ENCODE results near the gene EXOC3L4. TPM values are rescaled to one million over a fixed set of nuclear protein-coding genes. Genes with fewer than 3 reads are reported as not detected.
"Not testable (repeated sequence)": the region's sequence is repeated elsewhere in the genome, so short reads cannot be mapped to it uniquely, and the experiment has no call there.

Gene EXOC3L4
- 1 to 10 TPM in 4 of 6 donors, under 1 TPM in 2; 0.63 to 6.2 (median 1.3) TPM for total RNA-seq
- polyA plus RNA-seq = 1 to 10 TPM; 5.0 to 8.9 TPM

GRCh38 chr14:103094406-103095209 is at the start of gene EXOC3L4:
Gene EXOC3L4, plus strand, starts transcription at chr14:103094725. Its CDS starts 5,495 bp downstream, at chr14:103100220.
- Histone ChIP-seq H3K27ac (peak within 1 kb of the TSS in 3 of 4 donors; percentile 3 to 50 (median 22)), H3K27me3 (no peaks in the 10 kb centered on the region), H3K4me1 (peaks cover 9 to 10% (median 9%) of the 10 kb centered on the region in 3 donors), H3K4me3 (no peak within 1 kb of the TSS), H3K36me3 (no peaks in the 10 kb centered on the region), H3K9me3 (no peaks in the 10 kb centered on the region)
- FAIRE-seq (no peak), DNase-seq (peak in 2 of 6 donors; percentile 15 to 38), ATAC-seq (peak in 1 of 4 donors; percentile 12)
- intact Hi-C loops (cut with DNase I) = no loop called here
- WGBS, 2 donors = 79% methylated on average over 23 of the region's 23 CpGs
- TF ChIP-seq CTCF (IDR thresholded peaks at IDR 0.05) = no peak

GRCh38 chr14:103045371-103045869 is 49.1 kb upstream of the EXOC3L4 start:
- Histone ChIP-seq H3K27ac (peak overlapping the region in 2 of 4 donors; percentile 36 to 37), H3K4me3 (peak overlapping the region in 1 of 4 donors; percentile 10), H3K36me3 (no peaks in the 10 kb centered on the region), H3K9me3 (no peaks in the 10 kb centered on the region), H3K27me3 (no peaks in the 10 kb centered on the region), H3K4me1 (peaks cover 0 to 23% (median 23%) of the 10 kb centered on the region in 3 donors)
- WGBS, 2 donors = 4 to 6% methylated on average over 15 of the region's 15 CpGs
- intact Hi-C loops (cut with DNase I) = no loop called here
- ATAC-seq (peak; percentile 66 to 85 (median 73)), FAIRE-seq (no peak), DNase-seq (no peak)
- TF ChIP-seq CTCF (IDR thresholded peaks at IDR 0.05) = no peak

- FAIRE-seq; H3K9me3 ChIP-seq; ATAC-seq; H3K4me3 ChIP-seq; H3K27ac ChIP-seq; intact Hi-C loops (cut with DNase I); H3K36me3 ChIP-seq; H3K27me3 ChIP-seq: not testable (repeated sequence)
- peak in 1 of 6 donors; percentile 6 for DNase-seq
- peaks cover 0 to 27% (median 23%) of the 10 kb centered on the region in 3 donors for H3K4me1 ChIP-seq
- 95 to 98% methylated on average over 8 of the region's 8 CpGs for WGBS, 2 donors
Observed at GRCh38 chr14:103047453-103047852, 47.1 kb upstream of the EXOC3L4 start.

- no peaks in the 10 kb centered on the region for H3K36me3 ChIP-seq
- 23 to 27% methylated on average over 5 of the region's 5 CpGs for WGBS, 2 donors
- peaks cover 0 to 26% (median 17%) of the 10 kb centered on the region in 3 donors for H3K4me1 ChIP-seq
- intact Hi-C loops (cut with DNase I) = no loop called here
- ATAC-seq = no peak
- H3K4me3 ChIP-seq = no peak overlapping the region
- H3K9me3 ChIP-seq = no peaks in the 10 kb centered on the region
- no peak for TF ChIP-seq CTCF (IDR thresholded peaks at IDR 0.05)
- no peaks in the 10 kb centered on the region for H3K27me3 ChIP-seq
- peak overlapping the region in 2 of 4 donors; percentile 11 to 13 for H3K27ac ChIP-seq
- no peak for DNase-seq
- FAIRE-seq = no peak
Observed at GRCh38 chr14:103050935-103051334, 43.6 kb upstream of the EXOC3L4 start.

- FAIRE-seq (no peak), ATAC-seq (no peak)
- peaks cover 0 to 25% (median 13%) of the 10 kb centered on the region in 3 donors for H3K4me1 ChIP-seq
Observed at GRCh38 chr14:103052407-103052806, 42.1 kb upstream of the EXOC3L4 start.

More at GRCh38 chr14:103052407-103052806, 42.1 kb upstream of the EXOC3L4 start:
- H3K27me3 ChIP-seq = no peaks in the 10 kb centered on the region
- no peak overlapping the region for H3K4me3 ChIP-seq
- intact Hi-C loops (cut with DNase I) = no loop called here
- no peak overlapping the region for H3K27ac ChIP-seq
- DNase-seq = no peak
- no peak for TF ChIP-seq CTCF (IDR thresholded peaks at IDR 0.05)
- no peaks in the 10 kb centered on the region for H3K9me3 ChIP-seq
- WGBS, 2 donors = 83 to 85% methylated on average over 10 of the region's 10 CpGs
- H3K36me3 ChIP-seq = no peaks in the 10 kb centered on the region

All from pancreas (tissue), 10 donors.